ENCODE data around the gene GH2.

The GH2 gene

GRCh38 chr17:63840591-63841349 is 41.0 kb downstream of the GH2 start:
- no peak for DNase-seq (ENCODE audit: low read depth)

DNA sequence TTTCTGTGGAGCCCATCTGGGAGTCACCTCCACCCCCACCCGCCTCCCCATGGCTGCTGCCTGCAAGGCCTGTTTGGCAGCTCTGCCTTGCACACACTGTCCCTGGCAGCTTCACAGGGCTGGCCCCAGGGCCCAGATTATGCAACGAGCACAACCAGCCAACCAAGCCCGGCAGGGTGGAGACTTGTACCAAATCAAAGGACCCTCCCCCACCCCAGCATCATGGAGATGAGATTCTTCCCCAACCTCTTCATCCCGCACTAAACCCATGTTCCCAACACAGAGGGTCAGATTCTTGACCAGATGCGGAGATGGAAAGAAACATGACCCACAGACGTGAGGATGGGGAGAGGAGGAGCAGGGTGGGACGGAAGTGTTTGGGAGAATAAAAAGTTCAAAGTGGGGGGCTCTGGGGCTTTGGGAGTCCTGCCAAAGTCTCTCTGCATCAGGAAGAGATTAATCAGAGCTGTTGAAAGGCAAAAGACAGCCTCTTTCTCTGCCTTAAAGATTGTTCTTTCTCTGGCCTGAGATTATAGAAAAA is 43.0 kb downstream of the GH2 start:
- DNase-seq (ENCODE audit: low read depth): no peak

DNA sequence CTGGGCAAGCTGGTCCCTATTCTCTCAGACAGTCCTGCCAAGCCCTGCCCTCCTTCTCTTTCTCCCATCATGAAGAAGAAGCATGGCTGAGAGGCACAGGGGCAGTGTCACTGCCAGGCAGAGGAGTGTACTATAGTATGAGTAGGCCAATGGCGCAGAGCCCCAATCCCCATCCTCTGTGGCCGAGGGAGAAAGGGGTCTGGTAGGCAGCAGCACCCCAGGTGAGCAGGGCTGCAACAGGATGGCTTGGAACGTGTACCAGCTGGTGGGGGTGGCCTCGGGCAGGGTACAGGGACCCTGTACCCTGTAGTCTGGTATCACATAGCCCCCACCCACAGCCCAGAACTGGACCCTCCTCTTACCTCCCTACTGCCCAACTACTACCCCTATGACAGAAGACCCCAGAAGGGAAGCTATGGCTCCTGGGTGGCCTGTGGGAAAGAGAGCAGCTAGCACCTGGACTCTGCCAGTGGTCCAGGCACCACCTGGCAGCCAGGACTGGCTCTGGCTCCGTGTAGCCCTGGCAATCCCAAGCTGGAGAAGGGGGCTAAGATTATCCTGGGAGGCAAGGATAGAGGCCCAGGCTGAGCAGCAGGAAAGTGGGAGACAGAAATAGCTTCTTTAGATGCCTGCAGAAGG is 43.7 kb downstream of the GH2 start:
- no peak for DNase-seq (ENCODE audit: low read depth)

DNA sequence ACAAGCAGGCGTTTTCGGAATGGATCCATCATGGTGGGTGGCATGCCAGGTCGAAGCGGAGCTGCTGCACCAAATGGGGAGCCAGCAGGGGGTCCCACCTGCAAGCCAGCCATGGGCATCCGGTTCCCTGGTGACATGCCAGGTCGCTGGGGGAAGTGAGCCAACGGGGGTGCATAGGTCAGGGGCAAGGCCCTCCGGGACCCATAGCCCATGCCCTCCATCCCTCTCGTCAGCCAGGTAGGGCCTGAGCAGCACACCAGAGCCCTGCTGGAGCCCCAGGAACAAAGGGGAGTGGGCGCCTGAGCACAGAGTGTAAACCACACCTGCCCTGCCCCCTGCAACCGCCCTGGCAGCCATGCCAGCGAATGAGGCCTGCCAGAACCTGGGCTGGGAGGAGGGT is 44.3 kb downstream of the GH2 start:
- no peak for DNase-seq (ENCODE audit: low read depth)

- no peak for DNase-seq (ENCODE audit: low read depth)
These were observed 44.9 kb downstream of the GH2 start for GRCh38 chr17:63836811-63837210.

DNA sequence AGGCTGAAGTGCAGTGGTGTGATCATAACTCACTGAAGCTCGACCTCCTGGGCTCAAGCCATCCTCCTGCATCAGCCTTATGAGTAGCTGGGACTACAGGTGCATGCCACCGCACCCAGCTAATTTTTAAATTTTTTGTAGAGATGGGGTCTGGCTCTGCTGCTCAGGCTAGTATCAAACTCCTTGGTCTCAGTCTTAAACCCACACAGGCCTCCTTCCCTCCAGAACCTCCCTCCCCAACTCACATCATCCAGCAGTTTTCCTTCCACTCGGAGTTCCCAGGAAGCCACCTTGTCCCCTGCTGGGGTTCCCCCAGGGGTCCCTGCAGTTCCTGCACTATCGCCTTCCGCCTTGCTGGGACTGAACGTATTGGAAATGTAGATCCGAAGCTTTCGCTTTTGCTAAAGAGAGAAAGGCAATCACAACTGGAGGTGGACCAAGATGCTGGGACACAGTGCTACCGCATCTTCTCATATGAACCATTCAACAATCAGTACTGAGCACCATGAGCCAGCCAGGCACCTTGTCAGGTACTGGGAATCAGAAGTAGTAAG is 46.5 kb downstream of the GH2 start:
- DNase-seq (ENCODE audit: low read depth): no peak

GRCh38 chr17:63834431-63835166 is 47.1 kb downstream of the GH2 start:
- DNase-seq (ENCODE audit: low read depth): peak; percentile 95

- no peak for DNase-seq (ENCODE audit: low read depth)
These were observed 47.9 kb downstream of the GH2 start for GRCh38 chr17:63833741-63834373.

GRCh38 chr17:63833026-63833740 is 48.6 kb downstream of the GH2 start:
- no peak for DNase-seq (ENCODE audit: low read depth)

- peak; percentile 30 for DNase-seq (ENCODE audit: low read depth)
These were observed 49.3 kb downstream of the GH2 start for GRCh38 chr17:63832455-63832854.

DNA sequence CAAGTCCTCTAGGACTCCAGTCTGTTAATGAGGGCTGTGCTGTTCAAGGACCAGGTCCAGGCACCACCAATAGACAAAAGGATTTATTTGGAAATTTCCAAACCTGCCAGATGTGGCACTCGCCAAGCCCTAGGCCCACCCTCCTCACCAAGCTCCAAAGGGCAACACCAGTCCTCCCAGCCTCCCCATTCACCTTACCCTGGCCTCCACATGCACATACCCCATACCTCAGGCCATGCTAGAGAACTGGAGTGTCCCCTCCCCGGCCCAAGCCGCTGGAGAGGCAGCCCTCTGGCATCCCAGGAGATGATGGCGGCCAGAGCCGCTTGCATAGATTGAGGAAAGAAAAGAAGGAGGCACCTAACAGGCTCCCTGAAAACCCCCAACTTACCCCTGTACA is 49.7 kb downstream of the GH2 start:
- no peak for DNase-seq (ENCODE audit: low read depth)

GRCh38 chr17:63831505-63831904 is 50.2 kb downstream of the GH2 start:
- DNase-seq (ENCODE audit: low read depth): no peak

DNA sequence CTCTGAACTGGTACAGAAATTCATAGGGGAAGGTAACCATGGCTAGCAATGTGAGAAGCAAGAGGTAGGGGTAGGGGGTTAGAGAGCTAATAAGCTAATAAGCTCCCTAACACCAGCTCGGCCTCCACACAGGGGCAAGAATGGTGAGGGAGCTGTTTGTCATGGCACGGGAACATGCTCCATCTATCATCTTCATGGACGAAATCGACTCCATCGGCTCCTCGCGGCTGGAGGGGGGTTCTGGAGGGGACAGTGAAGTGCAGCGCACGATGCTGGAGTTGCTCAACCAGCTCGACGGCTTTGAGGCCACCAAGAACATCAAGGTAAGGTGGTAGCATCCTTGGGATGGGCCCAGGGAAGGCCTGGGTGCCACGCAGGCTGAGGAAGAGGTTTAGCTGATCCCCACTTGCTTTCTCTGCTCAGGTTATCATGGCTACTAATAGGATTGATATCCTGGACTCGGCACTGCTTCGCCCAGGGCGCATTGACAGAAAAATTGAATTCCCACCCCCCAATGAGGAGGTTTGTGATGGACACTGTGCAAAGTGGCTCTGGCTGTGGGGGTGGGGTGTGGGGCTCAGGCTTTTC is 50.7 kb downstream of the GH2 start:
- DNase-seq (ENCODE audit: low read depth): no peak

- DNase-seq (ENCODE audit: low read depth): no peak
These were observed 51.5 kb downstream of the GH2 start for GRCh38 chr17:63830278-63830677.

All from ELR (cell line).